OCI-LY1 (cell line): ENCODE measurements around the gene AKAP8.

Experiments used
- EZH2 ChIP-seq: fragments of 200-600 bp; sonication (generic), shearing (Covaris generic); IDR thresholded peaks from 2 replicates; pipeline ENCODE4 v1.8.0; 2017; ENCODE audit warnings: borderline replicate concordance, mixed run types, mild to moderate bottlenecking, antibody characterized with exemption, low read length, moderate library complexity, mixed read lengths
- TF ChIP-seq, protein P1 (sequence below): fragments of 200-600 bp; sonication (generic), shearing (Covaris generic); IDR thresholded peaks from 2 replicates; pipeline ENCODE4 v1.5.1; 2017; ENCODE audit warnings: mild to moderate bottlenecking, antibody characterized with exemption, low read length, moderate library complexity, mixed read lengths

GRCh38 chr19:15317392-15318071 is 62.1 kb downstream of the AKAP8 start:
- TF ChIP-seq, protein P1, sequence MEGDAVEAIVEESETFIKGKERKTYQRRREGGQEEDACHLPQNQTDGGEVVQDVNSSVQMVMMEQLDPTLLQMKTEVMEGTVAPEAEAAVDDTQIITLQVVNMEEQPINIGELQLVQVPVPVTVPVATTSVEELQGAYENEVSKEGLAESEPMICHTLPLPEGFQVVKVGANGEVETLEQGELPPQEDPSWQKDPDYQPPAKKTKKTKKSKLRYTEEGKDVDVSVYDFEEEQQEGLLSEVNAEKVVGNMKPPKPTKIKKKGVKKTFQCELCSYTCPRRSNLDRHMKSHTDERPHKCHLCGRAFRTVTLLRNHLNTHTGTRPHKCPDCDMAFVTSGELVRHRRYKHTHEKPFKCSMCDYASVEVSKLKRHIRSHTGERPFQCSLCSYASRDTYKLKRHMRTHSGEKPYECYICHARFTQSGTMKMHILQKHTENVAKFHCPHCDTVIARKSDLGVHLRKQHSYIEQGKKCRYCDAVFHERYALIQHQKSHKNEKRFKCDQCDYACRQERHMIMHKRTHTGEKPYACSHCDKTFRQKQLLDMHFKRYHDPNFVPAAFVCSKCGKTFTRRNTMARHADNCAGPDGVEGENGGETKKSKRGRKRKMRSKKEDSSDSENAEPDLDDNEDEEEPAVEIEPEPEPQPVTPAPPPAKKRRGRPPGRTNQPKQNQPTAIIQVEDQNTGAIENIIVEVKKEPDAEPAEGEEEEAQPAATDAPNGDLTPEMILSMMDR: no peak
- TF ChIP-seq EZH2: no peak
